Measurements from ENCODE around the gene CCDC107.
A peak's percentile ranks its signal among the peaks of the same experiment; 100 is the strongest.

The CCDC107 gene

GRCh38 chr9:35690614-35691333 lies 32.7 kb downstream of the CCDC107 start:
- TF ChIP-seq CTCF (IDR thresholded peaks at IDR 0.05; ENCODE audit: low read length, missing control alignments): no peak
- DNase-seq (ENCODE audit: low read depth): peak; percentile 81
- peak overlapping the region; percentile 87 for H3K4me3 ChIP-seq (replicated peaks; ENCODE audit: low read depth, low read length)

DNA sequence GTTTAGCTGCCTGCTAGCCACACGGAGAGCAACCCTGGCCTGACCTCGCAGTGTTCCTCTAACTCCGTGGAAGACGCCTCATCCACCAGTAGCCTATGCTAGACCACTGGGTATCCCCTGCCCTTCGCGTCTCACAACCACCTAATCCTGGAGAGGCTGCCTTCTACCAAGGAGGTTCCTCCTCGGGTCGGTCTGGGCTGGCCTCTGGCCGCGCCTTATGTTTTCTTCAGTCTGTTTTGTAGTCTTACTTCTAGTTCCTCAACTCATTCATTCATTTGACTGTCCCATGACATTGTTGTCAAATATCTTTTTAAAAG lies 33.2 kb downstream of the CCDC107 start:
- no peak for DNase-seq (ENCODE audit: low read depth)
- peak overlapping the region; percentile 87 for H3K4me3 ChIP-seq (replicated peaks; ENCODE audit: low read depth, low read length)
- TF ChIP-seq CTCF (IDR thresholded peaks at IDR 0.05; ENCODE audit: low read length, missing control alignments): no peak

DNA sequence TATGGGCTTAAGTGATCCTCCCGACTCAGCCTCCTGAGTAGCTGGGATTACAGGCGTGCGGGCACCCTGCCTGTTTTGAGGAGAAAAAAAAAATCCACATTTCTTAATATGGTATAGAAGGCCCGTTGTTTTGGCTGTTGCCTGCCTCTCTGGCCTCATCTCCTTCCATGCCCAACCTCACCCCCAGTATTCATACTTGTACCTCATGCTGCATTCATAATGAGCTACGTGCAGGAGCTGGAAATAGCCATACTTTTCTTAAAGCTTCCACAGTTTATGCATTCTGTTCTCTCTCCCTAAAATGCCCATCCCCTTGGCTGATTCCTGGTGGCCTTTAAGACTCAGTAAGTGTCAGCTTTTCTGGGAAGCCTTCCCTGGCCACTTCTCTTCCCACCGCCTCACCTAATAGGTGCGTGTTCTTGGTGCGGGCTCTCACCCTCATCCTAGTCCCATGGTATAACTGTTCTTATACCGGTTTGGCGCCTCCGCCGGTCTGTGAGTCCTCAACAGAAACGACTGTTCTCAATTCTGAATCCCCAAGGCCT lies 33.7 kb downstream of the CCDC107 start:
- DNase-seq (ENCODE audit: low read depth): no peak
- no peak overlapping the region for H3K4me3 ChIP-seq (replicated peaks; ENCODE audit: low read depth, low read length)
- no peak for TF ChIP-seq CTCF (IDR thresholded peaks at IDR 0.05; ENCODE audit: low read length, missing control alignments)

DNA sequence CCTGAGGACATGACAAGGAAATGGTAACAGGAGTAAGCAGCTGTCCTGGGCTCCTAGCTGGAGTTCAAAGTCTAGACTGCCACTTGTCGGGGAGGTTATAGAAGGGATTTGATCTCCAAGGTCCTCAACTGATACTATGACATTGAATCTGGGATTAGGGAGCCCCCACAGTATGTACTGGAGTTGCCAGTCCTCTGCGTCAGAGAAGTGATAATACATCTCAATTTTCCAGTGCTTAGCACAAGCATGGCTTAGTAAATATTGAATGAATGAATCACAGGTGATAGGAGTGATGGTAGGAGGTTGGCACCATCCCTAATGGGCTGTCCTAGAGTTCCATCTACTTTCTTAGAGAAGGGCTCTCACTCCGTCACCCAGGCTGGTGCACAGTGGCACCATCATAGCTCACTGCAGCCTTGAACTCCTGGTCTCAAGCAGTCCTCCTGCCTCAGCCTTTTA lies 37.9 kb downstream of the CCDC107 start:
- H3K4me3 ChIP-seq (replicated peaks; ENCODE audit: low read depth, low read length): no peak overlapping the region
- DNase-seq (ENCODE audit: low read depth): no peak
- no peak for TF ChIP-seq CTCF (IDR thresholded peaks at IDR 0.05; ENCODE audit: low read length, missing control alignments)

GRCh38 chr9:35696520-35697215 lies 38.6 kb downstream of the CCDC107 start:
- no peak overlapping the region for H3K4me3 ChIP-seq (replicated peaks; ENCODE audit: low read depth, low read length)
- TF ChIP-seq CTCF (IDR thresholded peaks at IDR 0.05; ENCODE audit: low read length, missing control alignments): peak; percentile 93
- DNase-seq (ENCODE audit: low read depth): peak; percentile 63

- TF ChIP-seq CTCF (IDR thresholded peaks at IDR 0.05; ENCODE audit: low read length, missing control alignments): no peak
- no peak for DNase-seq (ENCODE audit: low read depth)
- no peak overlapping the region for H3K4me3 ChIP-seq (replicated peaks; ENCODE audit: low read depth, low read length)
Measured at GRCh38 chr9:35697486-35697885, 39.4 kb downstream of the CCDC107 start.

Measured in fibroblast of pulmonary artery (primary cell).